ENCODE data around the gene LSM2. TPM values are rescaled to one million over a fixed set of nuclear protein-coding genes. Genes with fewer than 3 reads are reported as not detected.
"Not testable (repeated sequence)": the region's sequence is repeated elsewhere in the genome, so short reads cannot be mapped to it uniquely, and the experiment has no call there.

Gene LSM2
- polyA plus RNA-seq, 2 donors, result 25.6 to 42.9 TPM

GRCh38 chr6:31801031-31801927, 5.5 kb downstream of the LSM2 start:
- 94 to 95% methylated on average over 8 of the region's 8 CpGs for WGBS, 2 donors
- not testable (repeated sequence) for H3K4me1 ChIP-seq (ENCODE audit: control insufficient read depth in 2 of 2, insufficient read depth in 2 of 2, low read length in 1 of 2); H3K4me3 ChIP-seq (ENCODE audit: low read depth in 1 of 2, low read length in 2 of 2); H3K36me3 ChIP-seq (ENCODE audit: control insufficient read depth in 2 of 2, insufficient read depth in 2 of 2, low read length in 1 of 2); H3K9me3 ChIP-seq (ENCODE audit: control insufficient read depth in 2 of 2, insufficient read depth in 1 of 2, low read depth in 1 of 2, low read length in 1 of 2); H3K27me3 ChIP-seq (ENCODE audit: control insufficient read depth in 1 of 2, insufficient read depth in 2 of 2, low read length in 2 of 2); H3K27ac ChIP-seq (ENCODE audit: low read depth in 2 of 2, low read length in 1 of 2)

GRCh38 chr6:31799781-31800180, 7.0 kb downstream of the LSM2 start:
- H3K4me1 ChIP-seq (ENCODE audit: control insufficient read depth in 2 of 2, insufficient read depth in 2 of 2, low read length in 1 of 2), result no peaks in the 10 kb centered on the region
- H3K36me3 ChIP-seq (ENCODE audit: control insufficient read depth in 2 of 2, insufficient read depth in 2 of 2, low read length in 1 of 2), result no peaks in the 10 kb centered on the region
- H3K27ac ChIP-seq (ENCODE audit: low read depth in 2 of 2, low read length in 1 of 2), result no peak overlapping the region
- no peaks in the 10 kb centered on the region for H3K9me3 ChIP-seq (ENCODE audit: control insufficient read depth in 2 of 2, insufficient read depth in 1 of 2, low read depth in 1 of 2, low read length in 1 of 2)
- no peak overlapping the region for H3K4me3 ChIP-seq (ENCODE audit: low read depth in 1 of 2, low read length in 2 of 2)
- WGBS, 2 donors, result 81 to 84% methylated on average over 12 of the region's 12 CpGs
- no peaks in the 10 kb centered on the region for H3K27me3 ChIP-seq (ENCODE audit: control insufficient read depth in 1 of 2, insufficient read depth in 2 of 2, low read length in 2 of 2)

- Histone ChIP-seq H3K36me3 (ENCODE audit: control insufficient read depth in 2 of 2, insufficient read depth in 2 of 2, low read length in 1 of 2) (no peaks in the 10 kb centered on the region), H3K9me3 (ENCODE audit: control insufficient read depth in 2 of 2, insufficient read depth in 1 of 2, low read depth in 1 of 2, low read length in 1 of 2) (no peaks in the 10 kb centered on the region), H3K4me3 (ENCODE audit: low read depth in 1 of 2, low read length in 2 of 2) (no peak overlapping the region), H3K4me1 (ENCODE audit: control insufficient read depth in 2 of 2, insufficient read depth in 2 of 2, low read length in 1 of 2) (no peaks in the 10 kb centered on the region), H3K27me3 (ENCODE audit: control insufficient read depth in 1 of 2, insufficient read depth in 2 of 2, low read length in 2 of 2) (no peaks in the 10 kb centered on the region), H3K27ac (ENCODE audit: low read depth in 2 of 2, low read length in 1 of 2) (peak overlapping the region; percentile 33 to 41)
- 50 to 59% methylated on average over 5 of the region's 5 CpGs for WGBS, 2 donors
Observed at GRCh38 chr6:31797588-31797987, 9.2 kb downstream of the LSM2 start.

GRCh38 chr6:31796993-31797385, 9.8 kb downstream of the LSM2 start:
- WGBS, 2 donors, result 57 to 61% methylated on average over 2 of the region's 2 CpGs
- Histone ChIP-seq H3K27ac (ENCODE audit: low read depth in 2 of 2, low read length in 1 of 2) (peak overlapping the region; percentile 14 to 41), H3K27me3 (ENCODE audit: control insufficient read depth in 1 of 2, insufficient read depth in 2 of 2, low read length in 2 of 2) (no peaks in the 10 kb centered on the region)

GRCh38 chr6:31795616-31796298, 11.0 kb downstream of the LSM2 start, which contains the start of gene VARS1:
Gene VARS1 (minus strand): TSS chr6:31795752. CDS start chr6:31795217, 535 bp downstream.
- no peaks in the 10 kb centered on the region for H3K27me3 ChIP-seq (ENCODE audit: control insufficient read depth in 1 of 2, insufficient read depth in 2 of 2, low read length in 2 of 2)
- H3K4me1 ChIP-seq (ENCODE audit: control insufficient read depth in 2 of 2, insufficient read depth in 2 of 2, low read length in 1 of 2), result peaks cover 0 to 2% of the 10 kb centered on the region in 2 donors
- H3K27ac ChIP-seq (ENCODE audit: low read depth in 2 of 2, low read length in 1 of 2), result peak within 1 kb of the TSS; percentile 94 to 96
- no peaks in the 10 kb centered on the region for H3K9me3 ChIP-seq (ENCODE audit: control insufficient read depth in 2 of 2, insufficient read depth in 1 of 2, low read depth in 1 of 2, low read length in 1 of 2)
- WGBS, 2 donors, result 1% methylated on average over 74 to 75 of the region's 75 CpGs
- peaks cover 0 to 7% of the 10 kb centered on the region in 2 donors for H3K36me3 ChIP-seq (ENCODE audit: control insufficient read depth in 2 of 2, insufficient read depth in 2 of 2, low read length in 1 of 2)
- H3K4me3 ChIP-seq (ENCODE audit: low read depth in 1 of 2, low read length in 2 of 2), result peak within 1 kb of the TSS; percentile 91 to 95

More at GRCh38 chr6:31796993-31797385, 9.8 kb downstream of the LSM2 start:
- Histone ChIP-seq H3K36me3 (ENCODE audit: control insufficient read depth in 2 of 2, insufficient read depth in 2 of 2, low read length in 1 of 2) (peaks cover 0 to under 1% of the 10 kb centered on the region in 2 donors), H3K4me1 (ENCODE audit: control insufficient read depth in 2 of 2, insufficient read depth in 2 of 2, low read length in 1 of 2) (no peaks in the 10 kb centered on the region), H3K4me3 (ENCODE audit: low read depth in 1 of 2, low read length in 2 of 2) (no peak overlapping the region), H3K9me3 (ENCODE audit: control insufficient read depth in 2 of 2, insufficient read depth in 1 of 2, low read depth in 1 of 2, low read length in 1 of 2) (no peaks in the 10 kb centered on the region)

GRCh38 chr6:31794866-31795615, 11.7 kb downstream of the LSM2 start:
- Histone ChIP-seq H3K27me3 (ENCODE audit: control insufficient read depth in 1 of 2, insufficient read depth in 2 of 2, low read length in 2 of 2) (no peaks in the 10 kb centered on the region), H3K9me3 (ENCODE audit: control insufficient read depth in 2 of 2, insufficient read depth in 1 of 2, low read depth in 1 of 2, low read length in 1 of 2) (no peaks in the 10 kb centered on the region), H3K4me3 (ENCODE audit: low read depth in 1 of 2, low read length in 2 of 2) (peak overlapping the region; percentile 91 to 95), H3K4me1 (ENCODE audit: control insufficient read depth in 2 of 2, insufficient read depth in 2 of 2, low read length in 1 of 2) (peaks cover 0 to 2% of the 10 kb centered on the region in 2 donors), H3K27ac (ENCODE audit: low read depth in 2 of 2, low read length in 1 of 2) (peak overlapping the region; percentile 94 to 96), H3K36me3 (ENCODE audit: control insufficient read depth in 2 of 2, insufficient read depth in 2 of 2, low read length in 1 of 2) (peaks cover 0 to 7% of the 10 kb centered on the region in 2 donors)
- WGBS, 2 donors, result 1% methylated on average over 43 to 44 of the region's 44 CpGs

GRCh38 chr6:31794294-31794865, 12.4 kb downstream of the LSM2 start:
- no peaks in the 10 kb centered on the region for H3K9me3 ChIP-seq (ENCODE audit: control insufficient read depth in 2 of 2, insufficient read depth in 1 of 2, low read depth in 1 of 2, low read length in 1 of 2)
- H3K4me3 ChIP-seq (ENCODE audit: low read depth in 1 of 2, low read length in 2 of 2), result peak overlapping the region; percentile 91 to 95
- H3K4me1 ChIP-seq (ENCODE audit: control insufficient read depth in 2 of 2, insufficient read depth in 2 of 2, low read length in 1 of 2), result peaks cover 0 to 2% of the 10 kb centered on the region in 2 donors
- 7 to 15% methylated on average over 7 of the region's 7 CpGs for WGBS, 2 donors
- no peaks in the 10 kb centered on the region for H3K27me3 ChIP-seq (ENCODE audit: control insufficient read depth in 1 of 2, insufficient read depth in 2 of 2, low read length in 2 of 2)
- peak overlapping the region; percentile 94 to 96 for H3K27ac ChIP-seq (ENCODE audit: low read depth in 2 of 2, low read length in 1 of 2)
- peaks cover 0 to 9% of the 10 kb centered on the region in 2 donors for H3K36me3 ChIP-seq (ENCODE audit: control insufficient read depth in 2 of 2, insufficient read depth in 2 of 2, low read length in 1 of 2)

- not testable (repeated sequence) for H3K36me3 ChIP-seq (ENCODE audit: control insufficient read depth in 2 of 2, insufficient read depth in 2 of 2, low read length in 1 of 2); H3K4me3 ChIP-seq (ENCODE audit: low read depth in 1 of 2, low read length in 2 of 2); H3K27me3 ChIP-seq (ENCODE audit: control insufficient read depth in 1 of 2, insufficient read depth in 2 of 2, low read length in 2 of 2); H3K4me1 ChIP-seq (ENCODE audit: control insufficient read depth in 2 of 2, insufficient read depth in 2 of 2, low read length in 1 of 2); H3K9me3 ChIP-seq (ENCODE audit: control insufficient read depth in 2 of 2, insufficient read depth in 1 of 2, low read depth in 1 of 2, low read length in 1 of 2); H3K27ac ChIP-seq (ENCODE audit: low read depth in 2 of 2, low read length in 1 of 2)
- 91 to 96% methylated on average over 6 of the region's 6 CpGs for WGBS, 2 donors
Observed at GRCh38 chr6:31793927-31794245, 12.9 kb downstream of the LSM2 start.

GRCh38 chr6:31792761-31793171, 14.0 kb downstream of the LSM2 start:
- Histone ChIP-seq H3K36me3 (ENCODE audit: control insufficient read depth in 2 of 2, insufficient read depth in 2 of 2, low read length in 1 of 2) (peaks cover 0 to 10% of the 10 kb centered on the region in 2 donors), H3K9me3 (ENCODE audit: control insufficient read depth in 2 of 2, insufficient read depth in 1 of 2, low read depth in 1 of 2, low read length in 1 of 2) (no peaks in the 10 kb centered on the region), H3K27me3 (ENCODE audit: control insufficient read depth in 1 of 2, insufficient read depth in 2 of 2, low read length in 2 of 2) (no peaks in the 10 kb centered on the region), H3K27ac (ENCODE audit: low read depth in 2 of 2, low read length in 1 of 2) (peak overlapping the region; percentile 17 to 45), H3K4me3 (ENCODE audit: low read depth in 1 of 2, low read length in 2 of 2) (no peak overlapping the region), H3K4me1 (ENCODE audit: control insufficient read depth in 2 of 2, insufficient read depth in 2 of 2, low read length in 1 of 2) (peaks cover 0 to 2% of the 10 kb centered on the region in 2 donors)
- WGBS, 2 donors, result 76 to 81% methylated on average over 12 of the region's 12 CpGs
